HEK293T (cell line): Measurements from ENCODE around the gene PEX1.
"Not testable (repeated sequence)": the region's sequence is repeated elsewhere in the genome, so short reads cannot be mapped to it uniquely, and the experiment has no call there.

Experiments used
- HDGF ChIP-seq: fragments of 450-650 bp; IDR thresholded peaks from 2 replicates; pipeline ENCODE4 v1.6.1; 2017; ENCODE audit warnings: antibody characterized with exemption, borderline replicate concordance
- PKNOX1 ChIP-seq: fragments of 450-650 bp; IDR thresholded peaks from 2 replicates; pipeline ENCODE4 v1.6.1; 2016

GRCh38 chr7:92483624-92484023 is 44.7 kb downstream of the PEX1 start:
- TF ChIP-seq PKNOX1, HDGF: not testable (repeated sequence)
